Heart right ventricle (tissue), 16 donors: ENCODE measurements around the gene ASIC3. TPM values are rescaled to one million over a fixed set of nuclear protein-coding genes. Genes with fewer than 3 reads are reported as not detected.
A peak's percentile ranks its signal among the peaks of the same experiment; 100 is the strongest.

Experiments used
- ATAC-seq, 8 donors: fragments of 200-7000 bp; cut with Tn5 transposase; one replicate each; pipeline ENCODE4 v1.9.1; 2020; ENCODE audit warnings: mild to moderate bottlenecking in 8 of 8, moderate library complexity in 8 of 8, moderate number of reproducible peaks in 1 of 8
- DNase-seq, 2 donors: peaks; one replicate each; pipeline ENCODE4 v3.0.0-alpha.2; 2020
- H3K27ac ChIP-seq, 10 donors: fragments of 200-600 bp; sonication (generic) in 2 of 10; one replicate each; pipeline versions ENCODE4 v1.5.0 to v1.8.0; 2020 to 2022; ENCODE audit warnings: mild to moderate bottlenecking in 3 of 10
- H3K27me3 ChIP-seq, 7 donors: fragments of 200-600 bp; one replicate each; pipeline ENCODE4 v1.8.0; 2021 to 2022; ENCODE audit warnings: mild to moderate bottlenecking in 2 of 7
- H3K36me3 ChIP-seq, 9 donors: fragments of 200-600 bp; sonication (generic) in 1 of 9; one replicate each; pipeline versions ENCODE4 v1.5.0 to v1.8.0; 2020 to 2022; ENCODE audit warnings: mild to moderate bottlenecking in 2 of 9
- H3K4me1 ChIP-seq, 9 donors: fragments of 200-600 bp; sonication (generic) in 1 of 9; one replicate each; pipeline versions ENCODE4 v1.5.0 to v1.8.0; 2020 to 2022; ENCODE audit warnings: mild to moderate bottlenecking in 4 of 9
- H3K4me3 ChIP-seq, 10 donors: fragments of 200-600 bp; sonication (generic) in 2 of 10; one replicate each; pipeline versions ENCODE4 v1.5.0 to v1.8.0; 2020 to 2022; ENCODE audit warnings: mild to moderate bottlenecking in 7 of 10, moderate library complexity in 2 of 10
- H3K9me3 ChIP-seq, 11 donors: fragments of 200-600 bp in 10 of 11; sonication (generic) in 2 of 11; one replicate each; pipeline versions ENCODE4 v1.5.0 to v1.8.0; 2013 to 2022; ENCODE audit warnings: mild to moderate bottlenecking in 2 of 11, control low read depth in 1 of 11, moderate library complexity in 1 of 11
- CTCF ChIP-seq, 9 donors: fragments of 200-600 bp; sonication (generic) in 2 of 9; IDR thresholded peaks; one replicate each; pipeline versions ENCODE4 v1.5.0 to v1.8.0; 2021 to 2022; ENCODE audit warnings: antibody characterized with exemption in 9 of 9, mild to moderate bottlenecking in 5 of 9, moderate library complexity in 1 of 9
- WGBS, 2 donors: extraction: QIAGEN DNeasy Blood & Tissue Kit; methylation state at CpG; one replicate each; pipeline ENCODE4 v1.1.7; 2013; ENCODE audit warnings: inconsistent platforms in 1 of 2; 5-methylcytosine and 5-hydroxymethylcytosine counted together
- intact Hi-C, 10 donors: fragments of 100-400 bp; cut with DNase I; formaldehyde crosslinking; loops; one replicate each; pipeline versions ENCODE4 v1.11.1 to v1.14.2; 2022
- polyA plus RNA-seq, 2 donors: library from polyadenylated mRNA; stranded (reverse); fragments of 200-250 nt; gene quantifications; one replicate each; pipeline ENCODE4 v1.2.3, GENCODE V29; 2013
- total RNA-seq, 10 donors: library from RNA; stranded (reverse); fragmentation: NEBNext Ultra II Directional in 3 of 10; extraction: Animal tissue kit (Norgen Biotek cat#: 25700) in 3 of 10; gene quantifications; one replicate each; pipeline versions ENCODE4 v1.2.1 to v1.2.4, GENCODE V29; 2021 to 2023
- donor health status: Arrhythmogenic right ventricular cardiomyopathy.
- donor health status: ischemic (EF 13 %, LVEDD 7.1; RV severe dilation, severe dysfunction).
- donor health status: healthy with polysubstance abuse.
- donor health status: DM: no; HTN: yes; CAD: no.
- donor health status: DM: no; HTN: no; CAD: no.
- donor health status: ischemic (EF 25% LVEDD 6.9; RV normal size, moderate dysfunction).
- donor health status: ischemic (EF 25% LVEDD 5.7; RV mildly dilated, moderate dysfunction).
- donor health status: healthy.
- donor health status: DM: yes; HTN: yes; CAD: no.
- donor health status: Ischemic cardiomyopathy.
- donor health status: ischemic (EF 35%, LVEDD 5.7; RV mildly dilated, moderate dysfunction).
- donor health status: nonischemic (EF 11% LVEDD 7.7; RV severe dilation, severe dysfunction).
- donor health status: DM: yes; HTN: yes; CAD: no.
- donor health status: PGD.
- donor health status: ischemic (EF 29% LVEDD 5.4; RV normal size, mild dysfunction).
- donor health status: nonischemic (EF 23%, LVEDD 6.1; RV moderate dilation, normal function).

The ASIC3 gene
- total and polyA plus RNA-seq, 12 donors, result 3.2 to 38.8 (median 5.6) TPM

GRCh38 chr7:151062399-151063211 is 14.3 kb downstream of the ASIC3 start:
- H3K27ac ChIP-seq, result peak overlapping the region in 8 of 10 donors; percentile 34 to 73 (median 66)
- peak in 2 of 8 donors; percentile 20 to 26 for ATAC-seq
- DNase-seq, result no peak
- WGBS, 2 donors, result 52 to 54% methylated on average over 41 to 43 of the region's 43 CpGs
- intact Hi-C loops, result loop anchor here in 1 of 10 donors (2.0 kb wide), 1 partner anchor 16 kb away; no protein-coding TSS in a partner anchor
- no peaks in the 10 kb centered on the region for H3K27me3 ChIP-seq
- H3K9me3 ChIP-seq, result no peaks in the 10 kb centered on the region
- H3K4me3 ChIP-seq, result peak overlapping the region in 5 of 10 donors; percentile 18 to 37 (median 24)
- peaks cover 0 to 45% (median 24%) of the 10 kb centered on the region in 9 donors for H3K36me3 ChIP-seq
- peaks cover 27 to 56% (median 46%) of the 10 kb centered on the region in 9 donors for H3K4me1 ChIP-seq
- TF ChIP-seq CTCF (IDR thresholded peaks at IDR 0.05), result no peak

- no peak for DNase-seq
- peak in 1 of 8 donors; percentile 9 for ATAC-seq
- H3K4me1 ChIP-seq, result peaks cover 27 to 56% (median 46%) of the 10 kb centered on the region in 9 donors
- no peaks in the 10 kb centered on the region for H3K9me3 ChIP-seq
- WGBS, 2 donors, result 50 to 52% methylated on average over 11 of the region's 11 CpGs
- H3K36me3 ChIP-seq, result peaks cover 0 to 51% (median 30%) of the 10 kb centered on the region in 9 donors
- intact Hi-C loops, result loop anchor here in 1 of 10 donors (2.0 kb wide), 1 partner anchor 16 kb away; no protein-coding TSS in a partner anchor
- no peaks in the 10 kb centered on the region for H3K27me3 ChIP-seq
- peak overlapping the region in 7 of 10 donors; percentile 34 to 73 (median 67) for H3K27ac ChIP-seq
- no peak for TF ChIP-seq CTCF (IDR thresholded peaks at IDR 0.05)
- H3K4me3 ChIP-seq, result peak overlapping the region in 4 of 10 donors; percentile 17 to 37 (median 22)
Measured at GRCh38 chr7:151063212-151063561, 14.9 kb downstream of the ASIC3 start.

GRCh38 chr7:151064454-151064853 is 16.1 kb downstream of the ASIC3 start:
- intact Hi-C loops, result no loop called here
- H3K4me1 ChIP-seq, result peaks cover 23 to 46% (median 37%) of the 10 kb centered on the region in 9 donors
- H3K4me3 ChIP-seq, result no peak overlapping the region
- no peaks in the 10 kb centered on the region for H3K27me3 ChIP-seq
- H3K36me3 ChIP-seq, result peaks cover 0 to 64% (median 43%) of the 10 kb centered on the region in 9 donors
- ATAC-seq, result no peak
- H3K9me3 ChIP-seq, result no peaks in the 10 kb centered on the region
- TF ChIP-seq CTCF (IDR thresholded peaks at IDR 0.05), result no peak
- 96 to 97% methylated on average over 17 to 18 of the region's 18 CpGs for WGBS, 2 donors
- no peak for DNase-seq
- no peak overlapping the region for H3K27ac ChIP-seq

- peaks cover 0 to 69% (median 43%) of the 10 kb centered on the region in 9 donors for H3K36me3 ChIP-seq
- 86 to 90% methylated on average over 6 of the region's 6 CpGs for WGBS, 2 donors
- no peak overlapping the region for H3K4me3 ChIP-seq
- H3K4me1 ChIP-seq, result peaks cover 23 to 46% (median 37%) of the 10 kb centered on the region in 9 donors
- no peaks in the 10 kb centered on the region for H3K27me3 ChIP-seq
- ATAC-seq (no peak), DNase-seq (no peak)
- no peak overlapping the region for H3K27ac ChIP-seq
- intact Hi-C loops, result no loop called here
- H3K9me3 ChIP-seq, result no peaks in the 10 kb centered on the region
- no peak for TF ChIP-seq CTCF (IDR thresholded peaks at IDR 0.05)
Measured at GRCh38 chr7:151064993-151065392, 16.7 kb downstream of the ASIC3 start.
